ENCODE data around the gene SAMHD1. TPM values are rescaled to one million over a fixed set of nuclear protein-coding genes. Genes with fewer than 3 reads are reported as not detected.
A peak's percentile ranks its signal among the peaks of the same experiment; 100 is the strongest.

Gene SAMHD1
- total and polyA plus RNA-seq, 7 experiments from 2014 or later: 231 to 393 (median 271) TPM

- CTCF ChIA-PET: interaction anchor here (1.2 kb wide), 1 partner anchor 16 kb away, joined by 3 read pairs; no protein-coding TSS in a partner anchor
- H3K4me3 Mint-ChIP-seq: peak overlapping the region in 2 of 10 donors; percentile 14 to 15
Observed at GRCh38 chr20:36991703-36992102, 40.2 kb upstream of the SAMHD1 start.

DNA sequence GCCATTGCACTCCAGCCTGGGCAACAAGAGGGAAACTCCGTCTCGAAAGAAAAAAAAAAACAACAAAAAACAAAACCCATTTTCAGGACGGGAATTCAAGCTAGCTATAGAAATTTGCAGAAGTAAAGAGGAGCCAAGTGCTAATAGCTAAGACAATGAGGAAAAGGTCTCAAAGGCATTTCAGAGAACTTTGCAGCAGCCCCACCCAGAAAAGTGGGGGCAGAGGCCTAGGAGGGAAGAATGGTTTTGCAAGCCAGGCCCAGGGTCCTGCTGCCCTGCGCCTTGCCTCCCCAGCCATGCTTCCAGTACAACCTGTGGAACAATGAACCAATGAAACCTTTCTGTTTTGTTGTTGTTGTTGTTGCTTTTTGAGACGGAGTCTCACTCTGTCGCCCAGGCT is 38.3 kb upstream of the SAMHD1 start:
- intact Hi-C loops (cut with micrococcal nuclease): loop anchor here in 1 of 2 donors (2.0 to 5.0 kb wide), 3 partner anchors 15 to 37 kb away; partner anchors contain the start of gene SAMHD1
- no peaks in the 10 kb centered on the region for H3K27me3 Mint-ChIP-seq
- H3K9me3 Mint-ChIP-seq: peaks cover 6 to 26% (median 11%) of the 10 kb centered on the region in 11 donors
- H3K36me3 Mint-ChIP-seq: peaks cover 16 to 48% (median 29%) of the 10 kb centered on the region in 5 donors
- no peaks in the 10 kb centered on the region for H3K27me3 ChIP-seq (ENCODE audit: control insufficient read depth in 2 of 2, insufficient read depth in 2 of 2, low read length in 2 of 2)
- peak overlapping the region; percentile 72 for H3K27ac ChIP-seq (ENCODE audit: low read depth, low read length)
- H3K4me3 ChIP-seq (ENCODE audit: low read length): no peak overlapping the region
- ChIA-PET POLR2A (interaction anchor here (1.1 to 7.3 kb wide), 4 partner anchors 8 to 36 kb away, joined by 4 to 56 read pairs (median 13); no protein-coding TSS in a partner anchor), CTCF (no interaction called here)
- no peaks in the 10 kb centered on the region for H3K9me3 ChIP-seq (ENCODE audit: control insufficient read depth in 2 of 3, low read length in 3 of 3)
- peak overlapping the region; percentile 30 to 99 (median 97) for H3K27ac Mint-ChIP-seq
- ATAC-seq: peak; percentile 47
- peaks cover 0 to 7% (median 0%) of the 10 kb centered on the region in 3 experiments for H3K36me3 ChIP-seq (ENCODE audit: control insufficient read depth in 2 of 3, insufficient read depth in 3 of 3, low read length in 3 of 3)
- no peak for DNase-seq
- peaks cover 9 to 32% of the 10 kb centered on the region in 2 donors for H3K4me1 ChIP-seq (ENCODE audit: control insufficient read depth in 2 of 2, insufficient read depth in 2 of 2, low read length in 2 of 2)
- H3K4me1 Mint-ChIP-seq: peaks cover 27 to 66% (median 52%) of the 10 kb centered on the region in 7 donors
- H3K4me3 Mint-ChIP-seq: peak overlapping the region in 6 of 10 donors; percentile 12 to 85 (median 58)

More at GRCh38 chr20:36991703-36992102, 40.2 kb upstream of the SAMHD1 start:
- no peaks in the 10 kb centered on the region for H3K27me3 Mint-ChIP-seq
- peaks cover 20 to 63% (median 42%) of the 10 kb centered on the region in 5 donors for H3K36me3 Mint-ChIP-seq
- Histone ChIP-seq H3K4me3 (ENCODE audit: low read length) (no peak overlapping the region), H3K9me3 (ENCODE audit: control insufficient read depth in 2 of 3, low read length in 3 of 3) (no peaks in the 10 kb centered on the region), H3K27ac (ENCODE audit: low read depth, low read length) (no peak overlapping the region), H3K27me3 (ENCODE audit: control insufficient read depth in 2 of 2, insufficient read depth in 2 of 2, low read length in 2 of 2) (no peaks in the 10 kb centered on the region), H3K36me3 (ENCODE audit: control insufficient read depth in 2 of 3, insufficient read depth in 3 of 3, low read length in 3 of 3) (peaks cover 0 to 13% (median 0%) of the 10 kb centered on the region in 3 experiments), H3K4me1 (ENCODE audit: control insufficient read depth in 2 of 2, insufficient read depth in 2 of 2, low read length in 2 of 2) (peaks cover 9 to 32% of the 10 kb centered on the region in 2 donors)
- no peak for DNase-seq
- ATAC-seq: no peak
- peaks cover 27 to 71% (median 59%) of the 10 kb centered on the region in 7 donors for H3K4me1 Mint-ChIP-seq
- H3K27ac Mint-ChIP-seq: peak overlapping the region in 8 of 9 donors; percentile 5 to 85 (median 48)
- POLR2A ChIA-PET: interaction anchor here (1.1 to 1.2 kb wide), 2 partner anchors 17 to 49 kb away, joined by 3 to 4 read pairs; no protein-coding TSS in a partner anchor
- intact Hi-C loops (cut with micrococcal nuclease): no loop called here
- H3K9me3 Mint-ChIP-seq: peaks cover 5 to 27% (median 13%) of the 10 kb centered on the region in 11 donors

DNA sequence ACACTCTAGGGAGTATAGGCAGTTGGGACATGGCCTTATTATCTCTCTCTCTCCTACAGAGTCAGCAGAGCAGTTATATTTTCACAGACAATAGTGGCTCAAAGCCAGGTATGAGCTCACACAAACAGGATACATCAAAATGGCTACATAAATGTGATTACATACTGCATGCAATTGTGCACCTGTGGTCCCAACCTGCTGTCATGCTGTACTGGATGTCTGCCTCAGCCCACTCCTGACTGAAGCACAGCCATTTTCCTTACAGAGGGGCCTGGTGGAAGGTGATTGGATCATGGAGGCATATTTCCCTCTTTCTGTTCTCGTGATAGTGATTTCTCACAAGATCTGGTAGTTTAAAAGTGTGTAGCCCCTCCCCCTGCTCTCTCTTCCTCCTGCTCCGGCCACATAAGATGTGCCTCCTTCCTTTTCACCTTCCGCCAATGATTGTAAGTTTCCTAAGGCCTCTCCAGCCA is 37.0 kb upstream of the SAMHD1 start:
- intact Hi-C loops (cut with micrococcal nuclease): loop anchor here in 1 of 2 donors (2.0 to 5.0 kb wide), 3 partner anchors 14 to 36 kb away; partner anchors contain the start of gene SAMHD1
- POLR2A ChIA-PET: interaction anchor here (0.5 to 7.3 kb wide), 13 partner anchors 9 to 203 kb away, joined by 3 to 56 read pairs (median 4); no protein-coding TSS in a partner anchor
- no peak overlapping the region for H3K4me3 ChIP-seq (ENCODE audit: low read length)
- ATAC-seq (peak; percentile 76), DNase-seq (peak in 7 of 9 donors; percentile 57 to 77 (median 66))
- no peaks in the 10 kb centered on the region for H3K9me3 ChIP-seq (ENCODE audit: control insufficient read depth in 2 of 3, low read length in 3 of 3)
- peaks cover 9 to 32% of the 10 kb centered on the region in 2 donors for H3K4me1 ChIP-seq (ENCODE audit: control insufficient read depth in 2 of 2, insufficient read depth in 2 of 2, low read length in 2 of 2)
- no peaks in the 10 kb centered on the region for H3K27me3 Mint-ChIP-seq
- no peaks in the 10 kb centered on the region for H3K27me3 ChIP-seq (ENCODE audit: control insufficient read depth in 2 of 2, insufficient read depth in 2 of 2, low read length in 2 of 2)
- peaks cover 27 to 66% (median 53%) of the 10 kb centered on the region in 7 donors for H3K4me1 Mint-ChIP-seq
- H3K9me3 Mint-ChIP-seq: peaks cover 6 to 21% (median 11%) of the 10 kb centered on the region in 11 donors
- peak overlapping the region; percentile 62 to 99 (median 97) for H3K27ac Mint-ChIP-seq
- peak overlapping the region; percentile 72 for H3K27ac ChIP-seq (ENCODE audit: low read depth, low read length)
- peaks cover 12 to 39% (median 22%) of the 10 kb centered on the region in 5 donors for H3K36me3 Mint-ChIP-seq
- H3K4me3 Mint-ChIP-seq: peak overlapping the region in 9 of 10 donors; percentile 18 to 85 (median 62)
- CTCF ChIA-PET: interaction anchor here (0.6 to 1.3 kb wide), 2 partner anchors 20 to 101 kb away, joined by 3 to 4 read pairs; no protein-coding TSS in a partner anchor
- no peaks in the 10 kb centered on the region for H3K36me3 ChIP-seq (ENCODE audit: control insufficient read depth in 2 of 3, insufficient read depth in 3 of 3, low read length in 3 of 3)

GRCh38 chr20:36984257-36984638 is 32.7 kb upstream of the SAMHD1 start:
- H3K27ac Mint-ChIP-seq: peak overlapping the region in 3 of 9 donors; percentile 17 to 33 (median 21)
- CTCF ChIA-PET: no interaction called here
- no peak for ATAC-seq

DNA sequence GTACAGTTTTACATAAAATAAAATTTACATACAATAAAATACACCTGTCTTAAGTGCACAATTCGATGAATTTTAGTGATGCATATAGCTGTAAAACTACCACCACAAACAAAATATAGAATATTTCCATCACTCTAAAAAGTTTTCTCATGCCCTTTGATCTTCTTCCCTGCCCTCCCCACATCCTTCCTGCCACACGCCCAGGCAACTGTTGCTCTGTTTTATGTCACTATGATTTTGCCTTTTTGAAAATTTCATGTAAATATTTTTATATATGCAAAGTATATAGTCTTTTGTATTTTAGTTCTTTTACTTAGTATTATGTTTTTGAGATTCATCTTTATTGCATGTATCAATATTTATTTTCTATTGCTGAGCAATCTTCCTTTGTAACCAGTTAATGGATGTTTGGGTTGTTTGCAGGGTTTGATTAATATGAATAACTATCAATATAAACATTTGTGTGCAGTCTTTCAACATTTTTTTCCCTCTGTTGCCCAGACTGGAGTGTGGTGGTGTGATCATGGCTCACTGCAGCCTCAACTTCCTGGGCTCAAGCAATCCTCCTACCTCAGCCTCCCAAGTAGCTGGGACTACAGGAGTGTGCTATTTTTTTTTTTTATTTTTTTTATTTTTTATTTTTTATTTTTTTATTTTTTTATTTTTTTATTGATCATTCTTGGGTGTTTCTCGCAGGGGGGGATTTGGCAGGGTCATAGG is 23.8 kb upstream of the SAMHD1 start:
- Mint-ChIP-seq H3K27ac (peak overlapping the region; percentile 72 to 99 (median 91)), H3K9me3 (peaks cover 0 to 2% (median 0%) of the 10 kb centered on the region in 11 donors), H3K27me3 (no peaks in the 10 kb centered on the region), H3K4me1 (peaks cover 16 to 53% (median 41%) of the 10 kb centered on the region in 7 donors), H3K4me3 (peak overlapping the region; percentile 35 to 87 (median 70)), H3K36me3 (peaks cover 0 to 7% (median 3%) of the 10 kb centered on the region in 5 donors)
- H3K27me3 ChIP-seq (ENCODE audit: control insufficient read depth in 2 of 2, insufficient read depth in 2 of 2, low read length in 2 of 2): no peaks in the 10 kb centered on the region
- DNase-seq (peak in 8 of 9 donors; percentile 49 to 92 (median 88)), ATAC-seq (peak; percentile 96)
- H3K4me3 ChIP-seq (ENCODE audit: low read length): peak overlapping the region; percentile 8
- H3K9me3 ChIP-seq (ENCODE audit: control insufficient read depth in 2 of 3, low read length in 3 of 3): no peaks in the 10 kb centered on the region
- POLR2A ChIA-PET: interaction anchor here (0.6 to 4.1 kb wide), 21 partner anchors 11 to 402 kb away, joined by 3 to 57 read pairs (median 8); partner anchors contain the start of gene TGIF2
- peaks cover 29 to 40% of the 10 kb centered on the region in 2 donors for H3K4me1 ChIP-seq (ENCODE audit: control insufficient read depth in 2 of 2, insufficient read depth in 2 of 2, low read length in 2 of 2)
- no peaks in the 10 kb centered on the region for H3K36me3 ChIP-seq (ENCODE audit: control insufficient read depth in 2 of 3, insufficient read depth in 3 of 3, low read length in 3 of 3)
- CTCF ChIA-PET: interaction anchor here (0.6 to 3.2 kb wide), 6 partner anchors 15 to 70 kb away, joined by 3 to 11 read pairs (median 5); no protein-coding TSS in a partner anchor
- intact Hi-C loops (cut with micrococcal nuclease): loop anchor here (1.0 to 2.0 kb wide), 9 partner anchors 8 to 56 kb away; partner anchors contain the start of gene SAMHD1 (in 2 of the 2)
- peak overlapping the region; percentile 69 for H3K27ac ChIP-seq (ENCODE audit: low read depth, low read length)

More at GRCh38 chr20:36984257-36984638, 32.7 kb upstream of the SAMHD1 start:
- Histone ChIP-seq H3K36me3 (ENCODE audit: control insufficient read depth in 2 of 3, insufficient read depth in 3 of 3, low read length in 3 of 3) (no peaks in the 10 kb centered on the region), H3K4me3 (ENCODE audit: low read length) (no peak overlapping the region), H3K27me3 (ENCODE audit: control insufficient read depth in 2 of 2, insufficient read depth in 2 of 2, low read length in 2 of 2) (no peaks in the 10 kb centered on the region), H3K4me1 (ENCODE audit: control insufficient read depth in 2 of 2, insufficient read depth in 2 of 2, low read length in 2 of 2) (peaks cover 9 to 26% of the 10 kb centered on the region in 2 donors), H3K9me3 (ENCODE audit: control insufficient read depth in 2 of 3, low read length in 3 of 3) (no peaks in the 10 kb centered on the region), H3K27ac (ENCODE audit: low read depth, low read length) (no peak overlapping the region)
- DNase-seq: no peak
- POLR2A ChIA-PET: interaction anchor here (7.3 kb wide), 1 partner anchor 10 kb away, joined by 56 read pairs; no protein-coding TSS in a partner anchor
- Mint-ChIP-seq H3K36me3 (peaks cover 5 to 26% (median 12%) of the 10 kb centered on the region in 5 donors), H3K27me3 (no peaks in the 10 kb centered on the region), H3K4me1 (peaks cover 15 to 44% (median 31%) of the 10 kb centered on the region in 7 donors), H3K9me3 (peaks cover 0 to 10% (median 4%) of the 10 kb centered on the region in 11 donors), H3K4me3 (no peak overlapping the region)
- intact Hi-C loops (cut with micrococcal nuclease): no loop called here

GRCh38 chr20:36974660-36975059 is 23.2 kb upstream of the SAMHD1 start:
- H3K27ac Mint-ChIP-seq: peak overlapping the region; percentile 72 to 99 (median 91)
- H3K9me3 Mint-ChIP-seq: peaks cover 0 to 4% (median 0%) of the 10 kb centered on the region in 11 donors
- ATAC-seq: peak; percentile 43
- DNase-seq: peak in 6 of 9 donors; percentile 32 to 62 (median 50)
- H3K4me3 Mint-ChIP-seq: peak overlapping the region in 8 of 10 donors; percentile 38 to 87 (median 70)
- CTCF ChIA-PET: interaction anchor here (0.6 to 3.2 kb wide), 7 partner anchors 15 to 70 kb away, joined by 3 to 11 read pairs (median 3); no protein-coding TSS in a partner anchor
- Histone ChIP-seq H3K36me3 (ENCODE audit: control insufficient read depth in 2 of 3, insufficient read depth in 3 of 3, low read length in 3 of 3) (no peaks in the 10 kb centered on the region), H3K9me3 (ENCODE audit: control insufficient read depth in 2 of 3, low read length in 3 of 3) (no peaks in the 10 kb centered on the region), H3K27ac (ENCODE audit: low read depth, low read length) (peak overlapping the region; percentile 69), H3K27me3 (ENCODE audit: control insufficient read depth in 2 of 2, insufficient read depth in 2 of 2, low read length in 2 of 2) (no peaks in the 10 kb centered on the region), H3K4me3 (ENCODE audit: low read length) (peak overlapping the region; percentile 8), H3K4me1 (ENCODE audit: control insufficient read depth in 2 of 2, insufficient read depth in 2 of 2, low read length in 2 of 2) (peaks cover 32 to 46% of the 10 kb centered on the region in 2 donors)
- POLR2A ChIA-PET: interaction anchor here (0.8 to 4.1 kb wide), 20 partner anchors 12 to 121 kb away, joined by 3 to 57 read pairs (median 8); partner anchors contain the start of gene RBL1
- no peaks in the 10 kb centered on the region for H3K27me3 Mint-ChIP-seq
- peaks cover 0 to 13% (median 7%) of the 10 kb centered on the region in 5 donors for H3K36me3 Mint-ChIP-seq
- intact Hi-C loops (cut with micrococcal nuclease): loop anchor here (1.0 to 2.0 kb wide), 9 partner anchors 7 to 55 kb away; partner anchors contain the start of gene SAMHD1 (in 2 of the 2)
- H3K4me1 Mint-ChIP-seq: peaks cover 22 to 59% (median 47%) of the 10 kb centered on the region in 7 donors
